Progenitor cell of endocrine pancreas (in vitro differentiated cells): ENCODE results near the gene LYVE1. TPM values are rescaled to one million over a fixed set of nuclear protein-coding genes. Genes with fewer than 3 reads are reported as not detected.

Experiments
- DNase-seq: peaks from one replicate; pipeline ENCODE4 v3.0.0; 2021; ENCODE audit warnings: low spot score; ENCODE audit not compliant: unreplicated experiment
- H3K27ac Mint-ChIP-seq: 2 replicates; pipeline ENCODE4 v1.8.0; 2021; ENCODE audit warnings: mild to moderate bottlenecking, moderate library complexity, mixed read lengths
- H3K27me3 Mint-ChIP-seq: 2 replicates; pipeline ENCODE4 v1.8.0; 2021; ENCODE audit warnings: mixed read lengths
- H3K36me3 Mint-ChIP-seq: 2 replicates; pipeline ENCODE4 v1.8.0; 2022; ENCODE audit warnings: mixed read lengths; ENCODE audit not compliant: insufficient read depth
- H3K4me1 Mint-ChIP-seq: 2 replicates; pipeline ENCODE4 v1.8.0; 2021; ENCODE audit warnings: low read depth, mixed read lengths
- H3K4me3 Mint-ChIP-seq: 2 replicates; pipeline ENCODE4 v1.8.0; 2021; ENCODE audit warnings: low read depth, mild to moderate bottlenecking, moderate library complexity, mixed read lengths
- H3K9me3 Mint-ChIP-seq: 2 replicates; pipeline ENCODE4 v1.8.0; 2021; ENCODE audit warnings: low read depth, mixed read lengths
- CTCF ChIP-seq: fragments of 200-600 bp; sonication (generic); IDR thresholded peaks from one replicate; pipeline ENCODE4 v1.5.0; 2021; ENCODE audit warnings: antibody characterized with exemption, mild to moderate bottlenecking; ENCODE audit not compliant: unreplicated experiment
- total RNA-seq: library from RNA; stranded (reverse); gene quantifications from 2 replicates; pipeline ENCODE4 v1.2.1, GENCODE V29; 2021

LYVE1 gene
- total RNA-seq, 1 donor from 2014 or later: not detected

- H3K27me3 Mint-ChIP-seq: no peaks in the 10 kb centered on the region
- H3K4me3 Mint-ChIP-seq: no peak overlapping the region
- H3K9me3 Mint-ChIP-seq: no peaks in the 10 kb centered on the region
- no peak for TF ChIP-seq CTCF
- H3K27ac Mint-ChIP-seq: no peak overlapping the region
- no peak for DNase-seq
- H3K4me1 Mint-ChIP-seq: no peaks in the 10 kb centered on the region
- no peaks in the 10 kb centered on the region for H3K36me3 Mint-ChIP-seq
These were observed 1.0 kb downstream of the LYVE1 start for GRCh38 chr11:10567446-10567845.

- Mint-ChIP-seq H3K27ac (no peak overlapping the region), H3K27me3 (no peaks in the 10 kb centered on the region), H3K4me1 (no peaks in the 10 kb centered on the region), H3K36me3 (no peaks in the 10 kb centered on the region), H3K9me3 (no peaks in the 10 kb centered on the region), H3K4me3 (no peak overlapping the region)
- TF ChIP-seq CTCF: no peak
- DNase-seq: no peak
These were observed 2.1 kb downstream of the LYVE1 start for GRCh38 chr11:10566257-10566957.

GRCh38 chr11:10565493-10565892, 3.0 kb downstream of the LYVE1 start:
- DNase-seq: no peak
- H3K27me3 Mint-ChIP-seq: no peaks in the 10 kb centered on the region
- no peaks in the 10 kb centered on the region for H3K9me3 Mint-ChIP-seq
- H3K36me3 Mint-ChIP-seq: no peaks in the 10 kb centered on the region
- no peak for TF ChIP-seq CTCF
- no peak overlapping the region for H3K4me3 Mint-ChIP-seq
- H3K27ac Mint-ChIP-seq: no peak overlapping the region
- no peaks in the 10 kb centered on the region for H3K4me1 Mint-ChIP-seq

- H3K4me3 Mint-ChIP-seq: no peak overlapping the region
- H3K27ac Mint-ChIP-seq: peak overlapping the region; percentile 11
These were observed 3.7 kb downstream of the LYVE1 start for GRCh38 chr11:10564696-10565318.

GRCh38 chr11:10564030-10564429, 4.4 kb downstream of the LYVE1 start:
- no peak overlapping the region for H3K4me3 Mint-ChIP-seq
- H3K27me3 Mint-ChIP-seq: no peaks in the 10 kb centered on the region
- no peaks in the 10 kb centered on the region for H3K4me1 Mint-ChIP-seq
- H3K9me3 Mint-ChIP-seq: no peaks in the 10 kb centered on the region
- TF ChIP-seq CTCF: no peak
- no peak overlapping the region for H3K27ac Mint-ChIP-seq
- no peaks in the 10 kb centered on the region for H3K36me3 Mint-ChIP-seq
- DNase-seq: no peak

More at GRCh38 chr11:10564696-10565318, 3.7 kb downstream of the LYVE1 start:
- Mint-ChIP-seq H3K27me3 (no peaks in the 10 kb centered on the region), H3K36me3 (no peaks in the 10 kb centered on the region), H3K4me1 (no peaks in the 10 kb centered on the region), H3K9me3 (no peaks in the 10 kb centered on the region)
- TF ChIP-seq CTCF: no peak
- DNase-seq: no peak
